ENCODE measurements around the gene OVCH2.

The OVCH2 gene

DNA sequence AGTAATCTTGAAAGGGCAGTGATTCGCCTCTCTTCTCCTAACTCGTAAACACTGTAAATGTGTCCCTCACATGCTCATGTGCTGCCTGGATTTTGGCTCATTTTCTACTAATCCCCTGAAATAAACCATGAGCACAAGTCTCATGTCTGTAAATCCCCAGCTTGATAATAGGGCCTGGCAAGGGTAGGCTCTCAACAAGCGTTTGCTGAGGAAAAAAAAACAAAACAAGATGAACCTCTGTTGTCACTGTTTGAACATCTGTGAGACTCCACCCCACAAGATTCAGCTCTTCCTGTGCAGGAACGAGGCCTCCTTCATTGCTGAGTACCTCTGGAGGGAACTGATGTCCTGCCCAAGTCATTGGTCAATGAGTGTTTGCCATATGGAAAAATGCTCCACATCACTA is 28.5 kb downstream of the OVCH2 start:
- no peak overlapping the region for H3K27ac ChIP-seq
- TF ChIP-seq, protein P1, sequence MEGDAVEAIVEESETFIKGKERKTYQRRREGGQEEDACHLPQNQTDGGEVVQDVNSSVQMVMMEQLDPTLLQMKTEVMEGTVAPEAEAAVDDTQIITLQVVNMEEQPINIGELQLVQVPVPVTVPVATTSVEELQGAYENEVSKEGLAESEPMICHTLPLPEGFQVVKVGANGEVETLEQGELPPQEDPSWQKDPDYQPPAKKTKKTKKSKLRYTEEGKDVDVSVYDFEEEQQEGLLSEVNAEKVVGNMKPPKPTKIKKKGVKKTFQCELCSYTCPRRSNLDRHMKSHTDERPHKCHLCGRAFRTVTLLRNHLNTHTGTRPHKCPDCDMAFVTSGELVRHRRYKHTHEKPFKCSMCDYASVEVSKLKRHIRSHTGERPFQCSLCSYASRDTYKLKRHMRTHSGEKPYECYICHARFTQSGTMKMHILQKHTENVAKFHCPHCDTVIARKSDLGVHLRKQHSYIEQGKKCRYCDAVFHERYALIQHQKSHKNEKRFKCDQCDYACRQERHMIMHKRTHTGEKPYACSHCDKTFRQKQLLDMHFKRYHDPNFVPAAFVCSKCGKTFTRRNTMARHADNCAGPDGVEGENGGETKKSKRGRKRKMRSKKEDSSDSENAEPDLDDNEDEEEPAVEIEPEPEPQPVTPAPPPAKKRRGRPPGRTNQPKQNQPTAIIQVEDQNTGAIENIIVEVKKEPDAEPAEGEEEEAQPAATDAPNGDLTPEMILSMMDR (conservative IDR thresholded peaks at IDR 0.05), result no peak

DNA sequence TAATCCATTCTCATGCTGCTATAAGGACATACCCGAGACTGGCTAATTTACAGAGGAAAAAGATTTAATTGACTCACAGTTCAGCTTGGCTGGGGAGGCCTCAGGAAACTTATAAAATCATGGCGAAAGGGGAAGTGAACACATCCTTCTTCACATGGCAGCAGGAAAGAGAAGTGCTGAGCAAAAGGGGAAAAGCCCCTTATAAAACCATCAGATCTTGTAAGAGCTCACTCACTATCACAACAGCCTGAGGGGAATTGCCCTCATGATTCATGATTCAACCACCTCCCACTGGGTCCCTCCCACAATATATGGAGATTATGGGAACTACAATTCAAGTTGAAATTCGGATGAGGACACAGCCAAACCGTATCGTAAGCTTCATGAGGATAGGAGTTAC is 29.2 kb downstream of the OVCH2 start:
- TF ChIP-seq, protein P1 (conservative IDR thresholded peaks at IDR 0.05), result no peak
- H3K27ac ChIP-seq, result no peak overlapping the region

DNA sequence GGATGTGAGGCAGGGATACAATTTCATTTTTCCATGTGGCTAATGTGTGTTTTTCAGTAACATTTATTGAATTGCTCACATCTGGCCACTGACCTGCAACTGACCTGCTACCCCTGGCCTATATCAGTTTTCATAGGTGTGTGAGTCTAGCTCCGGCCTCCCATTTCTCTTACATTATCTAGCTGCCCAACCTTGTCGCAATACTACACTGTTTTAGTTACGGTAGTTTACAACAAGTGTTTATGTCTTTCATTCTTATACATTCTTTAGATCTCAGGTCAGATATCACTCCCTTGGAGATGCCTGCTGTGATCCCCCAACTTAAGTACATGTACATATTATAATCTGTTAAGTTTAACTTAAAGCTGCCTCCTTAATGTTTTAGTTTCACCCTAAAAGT is 30.6 kb downstream of the OVCH2 start:
- TF ChIP-seq, protein P1 (conservative IDR thresholded peaks at IDR 0.05), result no peak
- H3K27ac ChIP-seq, result no peak overlapping the region

DNA sequence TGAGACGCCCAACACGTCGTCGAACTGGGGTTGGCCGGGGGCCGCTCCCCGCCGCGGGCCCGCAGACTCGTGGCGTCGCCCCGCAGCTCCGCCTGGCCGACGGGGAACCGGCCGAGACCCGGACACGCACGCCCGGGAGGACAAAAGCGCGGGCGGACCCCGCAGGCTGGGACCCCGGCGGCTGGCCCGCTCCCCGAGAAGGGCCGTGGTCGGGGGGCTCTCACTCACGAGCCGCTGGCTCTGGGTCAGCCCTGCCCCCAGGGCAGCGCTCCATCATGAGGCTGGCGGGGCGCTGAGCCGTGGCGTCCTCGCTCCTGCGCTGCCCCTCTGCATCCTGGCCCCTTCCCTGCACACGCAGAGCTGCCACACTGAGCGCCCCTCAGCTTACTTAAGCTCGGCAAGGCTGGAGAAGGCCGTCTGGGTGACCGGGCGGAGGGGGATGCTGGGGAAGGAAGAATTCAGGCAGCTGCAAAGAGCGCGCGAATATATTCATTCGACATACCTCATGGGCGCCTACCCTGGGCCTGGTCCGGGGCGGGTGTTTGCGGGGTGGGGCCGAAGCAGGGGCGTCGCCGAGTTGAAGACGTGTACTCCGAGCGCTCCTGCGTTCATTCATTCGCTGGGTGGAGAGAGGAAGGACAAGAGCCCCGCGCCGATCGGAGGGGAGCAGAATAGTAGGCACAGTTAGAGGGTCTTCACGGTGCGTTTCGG is 32.4 kb downstream of the OVCH2 start:
- TF ChIP-seq, protein P1 (conservative IDR thresholded peaks at IDR 0.05), result no peak
- H3K27ac ChIP-seq, result peak overlapping the region; percentile 16; the same call in 1 of the 2 replicates

DNA sequence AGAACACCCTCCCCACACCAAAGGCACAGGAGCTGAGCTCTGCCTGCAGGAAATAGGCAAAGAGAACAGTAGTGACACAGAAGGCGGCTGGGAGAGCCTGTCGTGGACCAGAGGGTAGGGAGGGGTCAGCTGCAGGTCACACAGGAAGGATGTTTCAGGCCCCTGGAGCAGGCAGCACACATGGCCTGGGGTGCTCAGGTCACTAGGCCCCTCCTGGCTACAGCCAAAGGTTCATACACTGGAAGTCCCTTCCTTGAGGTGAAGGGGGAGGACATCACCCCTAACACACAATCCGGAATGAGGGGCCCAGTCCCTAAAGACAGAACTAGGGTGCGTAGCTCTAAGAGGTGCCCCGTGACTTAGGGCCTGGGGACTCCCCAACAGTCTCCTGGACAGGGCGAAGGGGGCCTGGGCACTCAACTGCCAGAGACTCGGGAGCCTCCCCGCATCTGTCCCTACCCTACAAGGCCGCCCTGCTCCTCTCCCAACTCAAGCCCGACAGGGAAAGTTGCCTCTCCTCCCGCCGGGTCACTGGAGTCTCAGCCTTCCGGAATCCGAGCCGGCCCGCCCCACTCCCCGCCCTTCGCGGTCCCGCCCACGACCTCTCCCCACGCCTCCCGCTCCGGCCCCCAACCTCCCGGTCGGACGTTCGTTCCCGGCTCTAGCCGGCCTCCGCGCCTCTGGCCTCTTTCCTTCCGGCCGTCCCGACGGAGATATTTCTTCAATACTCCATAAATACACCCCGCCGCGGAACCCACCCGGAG is 33.1 kb downstream of the OVCH2 start, which contains the start of gene CYB5R2:
CYB5R2 (minus strand) TSS at position 541 of the 764 bp plus-strand sequence. CDS start 675 bp downstream, outside the sequence.
- H3K27ac ChIP-seq, result peak within 1 kb of the TSS; percentile 75; the same call in 1 of the 2 replicates

DNA sequence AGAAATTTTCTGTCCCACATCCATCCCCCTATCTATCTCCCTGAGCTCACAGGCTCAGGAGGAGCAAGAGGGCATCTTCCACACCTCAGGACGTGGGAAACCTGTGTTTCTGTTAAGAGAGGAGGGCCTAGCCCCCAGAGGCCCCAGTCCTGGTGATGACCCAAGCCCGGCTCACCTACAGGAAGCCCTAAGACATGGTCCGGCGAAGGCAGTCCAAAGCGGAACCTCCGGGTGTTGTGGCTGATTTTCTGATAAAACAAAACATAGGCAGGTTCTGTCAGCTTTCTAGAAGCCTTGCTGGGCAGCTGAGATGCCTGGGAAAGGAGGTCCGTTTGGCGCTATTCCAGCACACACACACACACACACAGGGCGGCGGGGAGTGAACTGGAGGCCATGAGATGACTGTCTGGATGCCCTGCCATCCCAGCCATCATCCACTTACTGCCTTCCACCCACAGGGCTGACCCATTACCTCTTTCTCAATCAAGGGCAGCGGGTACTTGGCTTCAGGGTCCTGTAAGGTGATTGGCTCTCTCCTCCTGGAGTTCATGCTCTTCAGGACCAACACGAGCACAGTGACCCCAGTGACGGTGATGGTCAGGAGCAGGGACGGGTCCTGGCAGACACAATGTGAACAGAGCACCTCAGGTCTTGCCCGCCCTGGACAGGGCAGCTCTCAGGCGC is 33.9 kb downstream of the OVCH2 start:
- TF ChIP-seq, protein P1 (conservative IDR thresholded peaks at IDR 0.05), result no peak

More for the DNA sequence above, 33.1 kb downstream of the OVCH2 start, which contains the start of gene CYB5R2:
- TF ChIP-seq, protein P1 (conservative IDR thresholded peaks at IDR 0.05), result no peak

More for the DNA sequence above, 33.9 kb downstream of the OVCH2 start:
- H3K27ac ChIP-seq, result peak overlapping the region; percentile 75

Measured in VCaP (cell line).